Measurements from ENCODE around the gene DTNBP1.

The DTNBP1 gene

GRCh38 chr6:15626878-15627674, 35.8 kb downstream of the DTNBP1 start:
- DNase-seq (ENCODE audit: low read depth in 2 of 2, low spot score in 1 of 2): no peak

DNA sequence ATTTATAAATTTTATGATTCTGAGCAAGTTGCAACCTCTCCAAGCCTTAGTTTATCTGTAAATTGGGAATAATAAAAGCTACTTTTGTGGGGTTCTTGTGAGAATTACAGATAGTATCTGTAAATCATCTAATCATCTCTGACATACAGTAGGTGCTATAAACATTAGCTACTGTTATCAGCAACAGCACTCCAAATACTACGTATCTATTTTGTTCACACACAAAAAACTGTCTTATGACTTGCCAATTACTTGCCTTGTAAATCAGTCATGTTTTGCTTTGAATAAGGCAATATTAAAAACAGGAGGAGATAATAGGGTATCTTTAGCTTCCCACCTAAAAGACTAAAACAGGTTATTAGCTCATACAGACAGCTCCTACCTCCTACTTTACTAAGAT, 36.7 kb downstream of the DTNBP1 start:
- DNase-seq (ENCODE audit: low read depth in 2 of 2, low spot score in 1 of 2): no peak

GRCh38 chr6:15623276-15624116, 39.3 kb downstream of the DTNBP1 start:
- no peak for DNase-seq (ENCODE audit: low read depth in 2 of 2, low spot score in 1 of 2)

- DNase-seq (ENCODE audit: low read depth in 2 of 2, low spot score in 1 of 2): no peak
Measured at GRCh38 chr6:15622045-15622740, 40.6 kb downstream of the DTNBP1 start.

DNA sequence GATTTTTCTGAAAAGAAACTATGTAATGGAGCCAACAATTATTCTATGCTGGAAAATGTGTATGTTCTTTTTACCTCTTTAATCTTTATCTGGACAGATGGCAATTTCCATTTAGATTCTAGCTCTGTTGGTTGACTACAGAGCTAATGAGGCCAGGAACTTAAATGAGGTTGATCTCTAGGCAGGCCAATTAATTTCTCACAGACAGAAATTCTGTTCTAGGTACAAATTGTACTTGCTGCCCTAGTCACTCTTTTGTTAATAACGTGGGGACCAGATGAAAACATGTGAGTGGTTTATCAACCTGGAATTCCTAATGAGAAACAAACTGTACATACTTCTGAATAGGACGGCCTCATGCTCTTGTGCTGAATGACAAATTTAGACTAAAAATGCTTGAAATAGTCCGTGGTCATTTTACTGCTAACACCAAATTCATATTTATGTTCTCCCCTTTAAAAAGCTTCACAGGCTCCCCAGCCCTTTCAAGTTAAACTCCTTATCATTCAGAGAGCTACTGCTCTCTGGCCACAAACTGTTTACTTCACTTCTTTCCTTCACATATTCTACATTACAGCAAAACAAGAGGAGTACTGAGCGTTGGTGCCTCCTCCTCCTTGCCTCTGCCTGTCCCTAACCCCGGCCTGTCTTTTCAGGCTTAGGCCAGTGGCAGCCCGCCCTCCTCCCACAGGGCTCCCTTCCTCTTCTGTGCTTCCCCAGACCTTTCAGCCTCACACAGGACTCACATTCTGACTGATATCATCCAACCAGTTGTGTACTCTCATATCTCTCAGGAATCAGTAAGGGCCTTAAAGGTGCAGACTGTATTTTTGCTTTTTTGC, 41.4 kb downstream of the DTNBP1 start:
- no peak for DNase-seq (ENCODE audit: low read depth in 2 of 2, low spot score in 1 of 2)

DNA sequence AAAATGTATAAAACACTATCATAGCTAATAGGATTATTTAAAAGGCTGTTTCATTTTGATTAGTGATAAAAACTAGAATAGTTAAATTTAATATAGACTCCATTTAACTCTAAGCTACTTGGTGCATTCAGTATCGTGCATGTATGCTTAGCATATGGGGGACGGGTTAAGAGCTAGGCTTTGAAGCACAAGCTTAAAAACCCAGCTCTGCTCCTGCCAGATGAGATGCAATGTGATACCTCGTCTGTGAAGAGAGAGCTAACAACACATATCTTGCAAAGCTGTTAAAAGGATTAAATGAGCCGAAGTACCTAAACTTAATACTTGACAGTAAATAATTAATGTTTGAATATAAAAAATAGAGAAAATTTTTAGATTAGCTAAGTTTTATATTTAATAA, 42.2 kb downstream of the DTNBP1 start:
- DNase-seq (ENCODE audit: low read depth in 2 of 2, low spot score in 1 of 2): no peak

DNA sequence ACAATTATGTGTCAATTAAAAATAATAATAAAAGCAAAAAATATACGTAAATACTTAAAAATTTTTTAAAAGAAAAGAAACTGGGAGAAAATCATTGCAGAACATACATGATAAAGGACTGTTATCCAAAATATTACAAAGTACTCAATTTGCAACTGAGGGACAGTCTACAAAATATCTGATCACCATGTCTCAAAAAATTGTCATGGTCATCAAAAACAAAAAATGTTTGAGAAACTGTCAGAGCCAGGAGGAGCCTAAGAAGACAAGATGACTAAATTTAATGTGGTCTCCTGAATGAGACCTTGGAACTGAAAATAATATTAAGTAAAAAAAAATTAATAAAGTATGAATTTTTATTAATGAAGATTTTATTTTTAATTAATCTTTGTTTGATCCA, 43.5 kb downstream of the DTNBP1 start:
- no peak for DNase-seq (ENCODE audit: low read depth in 2 of 2, low spot score in 1 of 2)

GRCh38 chr6:15618685-15619084, 44.1 kb downstream of the DTNBP1 start:
- no peak for DNase-seq (ENCODE audit: low read depth in 2 of 2, low spot score in 1 of 2)

DNA sequence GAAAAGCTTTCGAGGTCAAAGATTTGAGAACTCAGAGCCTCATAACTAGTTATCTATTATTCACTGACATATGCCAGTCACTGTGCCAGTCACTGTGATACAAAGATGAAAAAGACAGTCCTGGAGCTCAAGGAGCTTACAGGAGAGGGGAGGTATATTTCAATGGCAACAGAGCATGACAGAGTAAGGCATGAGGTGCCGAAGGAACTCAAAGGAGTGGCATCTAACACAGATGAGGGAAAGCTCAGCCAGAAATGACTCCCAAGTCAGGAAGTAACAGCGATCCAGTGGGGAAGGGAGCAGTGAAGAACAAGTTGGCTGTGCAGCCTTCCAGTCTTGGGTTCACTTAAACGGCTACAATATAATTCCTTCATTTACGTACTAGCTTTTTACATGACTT, 46.6 kb downstream of the DTNBP1 start:
- no peak for DNase-seq (ENCODE audit: low read depth in 2 of 2, low spot score in 1 of 2)

- no peak for DNase-seq (ENCODE audit: low read depth in 2 of 2, low spot score in 1 of 2)
Measured at GRCh38 chr6:15615802-15616201, 47.0 kb downstream of the DTNBP1 start.

DNA sequence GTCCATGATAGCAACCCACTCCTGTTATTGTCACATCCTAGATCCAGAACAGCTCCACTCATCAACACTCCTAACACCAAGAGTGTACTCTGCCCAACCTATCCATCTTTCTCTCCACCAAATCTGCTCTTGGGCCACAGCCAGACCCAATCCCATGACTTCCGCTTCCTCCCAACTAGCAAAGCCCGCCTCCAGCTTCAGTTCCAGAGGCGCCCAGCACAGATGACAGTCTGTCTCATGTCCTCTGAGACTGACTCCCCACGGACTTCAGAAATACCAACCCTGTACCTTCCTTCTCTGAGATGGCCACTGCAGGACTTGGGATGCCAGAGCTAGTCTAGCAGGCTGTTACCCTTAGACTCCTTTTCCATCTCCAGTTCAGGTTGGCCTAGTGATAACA, 48.6 kb downstream of the DTNBP1 start:
- DNase-seq (ENCODE audit: low read depth in 2 of 2, low spot score in 1 of 2): no peak

DNA sequence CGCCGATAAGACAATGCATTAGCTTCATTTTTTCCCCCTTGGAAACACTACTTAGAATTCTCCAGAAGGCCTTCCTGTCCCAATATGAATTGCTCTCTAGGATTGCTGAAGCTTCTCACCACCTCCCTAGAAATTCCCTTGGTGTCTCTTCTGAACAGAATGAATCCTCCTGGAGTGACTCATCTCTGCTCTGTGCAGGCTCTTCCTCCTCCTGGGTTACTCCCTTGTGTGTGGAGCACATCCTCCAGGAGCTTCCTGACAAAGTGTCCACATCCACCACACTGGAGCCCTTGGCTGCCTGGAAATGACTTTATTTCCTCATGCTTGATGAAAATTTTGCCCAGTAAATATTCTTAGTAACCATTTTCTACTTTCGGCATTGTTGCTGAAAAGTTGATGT, 54.4 kb downstream of the DTNBP1 start:
- DNase-seq (ENCODE audit: low read depth in 2 of 2, low spot score in 1 of 2): no peak

GRCh38 chr6:15607603-15608002, 55.2 kb downstream of the DTNBP1 start:
- DNase-seq (ENCODE audit: low read depth in 2 of 2, low spot score in 1 of 2): no peak

- DNase-seq (ENCODE audit: low read depth in 2 of 2, low spot score in 1 of 2): no peak
Measured at GRCh38 chr6:15606347-15606746, 56.5 kb downstream of the DTNBP1 start.

- DNase-seq (ENCODE audit: low read depth in 2 of 2, low spot score in 1 of 2): no peak
Measured at GRCh38 chr6:15604843-15605242, 58.0 kb downstream of the DTNBP1 start.

DNA sequence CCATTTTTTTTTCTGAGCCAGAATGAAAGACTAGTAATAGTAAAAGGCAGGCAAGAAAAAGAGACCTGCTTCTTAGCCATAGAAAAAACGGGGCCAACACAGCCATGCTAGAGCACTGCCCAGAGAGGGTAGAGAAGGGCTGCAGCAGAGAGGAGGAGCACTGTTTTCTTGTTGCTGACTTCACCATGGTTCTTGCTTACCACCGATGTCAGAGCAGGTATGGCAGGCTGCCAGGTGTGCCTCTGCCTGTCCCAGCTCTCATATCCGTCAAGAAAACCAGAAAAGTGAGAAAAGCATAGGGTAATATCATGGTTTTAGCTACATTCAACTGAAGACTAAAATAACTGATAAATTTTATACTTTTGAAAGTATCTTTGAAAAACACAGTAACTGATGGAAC, 60.7 kb downstream of the DTNBP1 start:
- no peak for DNase-seq (ENCODE audit: low read depth in 2 of 2, low spot score in 1 of 2)

- no peak for DNase-seq (ENCODE audit: low read depth in 2 of 2, low spot score in 1 of 2)
Measured at GRCh38 chr6:15598273-15598798, 64.5 kb downstream of the DTNBP1 start.

GRCh38 chr6:15596186-15596896, 66.5 kb downstream of the DTNBP1 start:
- no peak for DNase-seq (ENCODE audit: low read depth in 2 of 2, low spot score in 1 of 2)

GRCh38 chr6:15595461-15596173, 67.2 kb downstream of the DTNBP1 start:
- DNase-seq (ENCODE audit: low read depth in 2 of 2, low spot score in 1 of 2): no peak

All from stimulated activated CD8-positive, alpha-beta memory T cell treated with anti-CD3 and anti-CD28 coated beads, Interleukin-4, amount 100 ng/mL, for 4 hours (primary cell).